WTC11 (cell line): ENCODE measurements around the gene STARD8.

ENCODE experiments used
- TEAD1 ChIP-seq: sonication (generic); formaldehyde crosslinking; IDR thresholded peaks from 2 replicates; pipeline ENCODE4 v1.8.0; 2022; ENCODE audit warnings: mild to moderate bottlenecking, missing genetic modification reagents
- ZNF121 ChIP-seq: sonication (generic); formaldehyde crosslinking; IDR thresholded peaks from 2 replicates; pipeline ENCODE4 v1.8.0; 2023; ENCODE audit warnings: missing genetic modification reagents
- TF ChIP-seq, protein P1 (sequence below): sonication (generic); formaldehyde crosslinking; IDR thresholded peaks from 2 replicates; pipeline ENCODE4 v1.8.1; 2023; ENCODE audit warnings: mild to moderate bottlenecking, moderate library complexity, missing genetic modification reagents
- TF ChIP-seq, protein P2 (sequence below): fragments of 200-600 bp; IDR thresholded peaks from 2 replicates; pipeline ENCODE4 v1.8.0; 2022; ENCODE audit warnings: antibody characterized with exemption

DNA sequence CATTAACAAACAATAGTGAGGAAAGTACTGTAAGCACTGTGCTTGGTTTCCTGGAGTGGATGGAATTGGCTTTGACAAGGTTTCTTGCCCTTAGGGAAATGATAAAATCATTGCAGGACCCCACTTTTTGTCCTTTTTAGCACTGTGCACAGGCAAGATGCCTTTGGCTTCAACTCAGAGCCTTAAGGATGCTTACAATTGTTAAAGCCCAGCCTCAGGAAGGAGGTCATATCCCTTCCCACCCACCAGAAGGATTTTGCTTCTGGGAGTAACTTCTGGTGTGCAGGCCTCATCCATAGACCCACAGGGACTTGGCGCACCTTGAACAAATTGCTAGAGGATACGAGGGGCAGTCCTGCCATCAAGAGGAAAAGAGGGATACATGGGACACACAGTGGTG, 44.5 kb downstream of the STARD8 start:
- TF ChIP-seq TEAD1 (CRISPR knock-in tag) (no peak), ZNF121 (CRISPR knock-in tag) (no peak)
- TF ChIP-seq, protein P1, sequence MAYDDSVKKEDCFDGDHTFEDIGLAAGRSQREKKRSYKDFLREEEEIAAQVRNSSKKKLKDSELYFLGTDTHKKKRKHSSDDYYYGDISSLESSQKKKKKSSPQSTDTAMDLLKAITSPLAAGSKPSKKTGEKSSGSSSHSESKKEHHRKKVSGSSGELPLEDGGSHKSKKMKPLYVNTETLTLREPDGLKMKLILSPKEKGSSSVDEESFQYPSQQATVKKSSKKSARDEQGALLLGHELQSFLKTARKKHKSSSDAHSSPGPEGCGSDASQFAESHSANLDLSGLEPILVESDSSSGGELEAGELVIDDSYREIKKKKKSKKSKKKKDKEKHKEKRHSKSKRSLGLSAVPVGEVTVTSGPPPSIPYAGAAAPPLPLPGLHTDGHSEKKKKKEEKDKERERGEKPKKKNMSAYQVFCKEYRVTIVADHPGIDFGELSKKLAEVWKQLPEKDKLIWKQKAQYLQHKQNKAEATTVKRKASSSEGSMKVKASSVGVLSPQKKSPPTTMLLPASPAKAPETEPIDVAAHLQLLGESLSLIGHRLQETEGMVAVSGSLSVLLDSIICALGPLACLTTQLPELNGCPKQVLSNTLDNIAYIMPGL (CRISPR knock-in tag), result no peak
- TF ChIP-seq, protein P2, sequence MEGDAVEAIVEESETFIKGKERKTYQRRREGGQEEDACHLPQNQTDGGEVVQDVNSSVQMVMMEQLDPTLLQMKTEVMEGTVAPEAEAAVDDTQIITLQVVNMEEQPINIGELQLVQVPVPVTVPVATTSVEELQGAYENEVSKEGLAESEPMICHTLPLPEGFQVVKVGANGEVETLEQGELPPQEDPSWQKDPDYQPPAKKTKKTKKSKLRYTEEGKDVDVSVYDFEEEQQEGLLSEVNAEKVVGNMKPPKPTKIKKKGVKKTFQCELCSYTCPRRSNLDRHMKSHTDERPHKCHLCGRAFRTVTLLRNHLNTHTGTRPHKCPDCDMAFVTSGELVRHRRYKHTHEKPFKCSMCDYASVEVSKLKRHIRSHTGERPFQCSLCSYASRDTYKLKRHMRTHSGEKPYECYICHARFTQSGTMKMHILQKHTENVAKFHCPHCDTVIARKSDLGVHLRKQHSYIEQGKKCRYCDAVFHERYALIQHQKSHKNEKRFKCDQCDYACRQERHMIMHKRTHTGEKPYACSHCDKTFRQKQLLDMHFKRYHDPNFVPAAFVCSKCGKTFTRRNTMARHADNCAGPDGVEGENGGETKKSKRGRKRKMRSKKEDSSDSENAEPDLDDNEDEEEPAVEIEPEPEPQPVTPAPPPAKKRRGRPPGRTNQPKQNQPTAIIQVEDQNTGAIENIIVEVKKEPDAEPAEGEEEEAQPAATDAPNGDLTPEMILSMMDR, result no peak
